B cell (primary cell): Measurements from ENCODE around the gene CMIP. TPM values are rescaled to one million over a fixed set of nuclear protein-coding genes. Genes with fewer than 3 reads are reported as not detected.

Experiments used
- ATAC-seq: fragments of 200-7000 bp; cut with Tn5 transposase; one replicate; pipeline ENCODE4 v1.10.0; 2021; ENCODE audit warnings: low read depth, mild to moderate bottlenecking, moderate number of reproducible peaks, moderate library complexity
- CTCF ChIA-PET: fragments of 350-600 bp; sonication (Branson Sonifier 250); formaldehyde crosslinking; loops from one replicate; lab custom pipeline; 2021; ENCODE audit warnings: antibody characterized with exemption, inconsistent platforms; lab: Charles Lee
- POLR2A ChIA-PET: fragments of 350-600 bp; sonication (Branson Sonifier 250); formaldehyde crosslinking; loops from one replicate; lab custom pipeline; 2021; ENCODE audit warnings: antibody characterized with exemption; lab: Charles Lee
- DNase-seq: peaks from one replicate; pipeline ENCODE4 v3.0.0; 2013
- H2AFZ ChIP-seq: 2 replicates; pipeline ENCODE4 v1.6.1; 2012; ENCODE audit warnings: mild to moderate bottlenecking, low read depth, low read length; ENCODE audit not compliant: insufficient read depth, poor library complexity, severe bottlenecking
- H3K27ac ChIP-seq, 2 donors: 1 replicate in 1 of 2; 2 replicates in 1 of 2; pipeline ENCODE4 v1.5.1; 2012 to 2013; ENCODE audit warnings: low read length in 2 of 2, mild to moderate bottlenecking in 2 of 2, moderate library complexity in 1 of 2
- H3K27me3 ChIP-seq, 4 experiments: fragments of 200-600 bp in 1 of 4; sonication (generic) in 1 of 4; replicated peaks in 1 of 4; 1 replicate in 2 of 4; 2 replicates in 2 of 4; pipeline versions ENCODE4 v1.6.1 to v1.7.0; 2013 to 2016; ENCODE audit warnings: low read length in 3 of 4, mild to moderate bottlenecking in 2 of 4, mixed read lengths in 1 of 4, moderate library complexity in 1 of 4; ENCODE audit not compliant: insufficient read depth in 4 of 4, control insufficient read depth in 3 of 4; ENCODE audit errors: control extremely low read depth in 1 of 4
- H3K36me3 ChIP-seq, 2 experiments: replicated peaks in 1 of 2; 1 replicate in 1 of 2; 2 replicates in 1 of 2; pipeline versions ENCODE4 v1.6.1 to v1.7.1; 2013; ENCODE audit warnings: low read length in 1 of 2; ENCODE audit not compliant: insufficient read depth in 2 of 2, control insufficient read depth in 1 of 2; ENCODE audit errors: control extremely low read depth in 1 of 2, extremely low read depth in 1 of 2
- H3K4me1 ChIP-seq, 2 donors: fragments of 200-600 bp in 1 of 2; sonication (generic) in 1 of 2; 1 replicate in 1 of 2; 2 replicates in 1 of 2; pipeline versions ENCODE4 v1.5.1 to v1.6.1; 2013 to 2017; ENCODE audit warnings: low read length in 2 of 2; ENCODE audit not compliant: control insufficient read depth in 2 of 2, insufficient read depth in 2 of 2
- H3K4me2 ChIP-seq: replicated peaks from 2 replicates; pipeline ENCODE3; 2012; ENCODE audit warnings: mild to moderate bottlenecking, low read depth, low read length; ENCODE audit not compliant: poor library complexity, severe bottlenecking
- H3K4me3 ChIP-seq, 5 experiments: fragments of 200-600 bp in 1 of 5; sonication (generic) in 1 of 5; 1 replicate in 3 of 5; 2 replicates in 2 of 5; pipeline versions ENCODE4 v1.5.1 to v1.7.0; 2011 to 2016; ENCODE audit warnings: low read length in 4 of 5, mild to moderate bottlenecking in 4 of 5, low read depth in 2 of 5, control low read depth in 1 of 5, moderate library complexity in 1 of 5; ENCODE audit not compliant: insufficient read depth in 1 of 5; ENCODE audit errors: control extremely low read depth in 1 of 5, extremely low read depth in 1 of 5
- H3K79me2 ChIP-seq: fragments of 200-600 bp; sonication (generic); one replicate; pipeline ENCODE4 v1.6.0; 2016; ENCODE audit warnings: low read length; ENCODE audit not compliant: control insufficient read depth, insufficient read depth
- H3K9ac ChIP-seq: fragments of 200-600 bp; sonication (generic); 2 replicates; pipeline ENCODE4 v1.6.1; 2017; ENCODE audit warnings: mild to moderate bottlenecking, low read length, moderate library complexity
- H3K9me3 ChIP-seq, 3 donors: one replicate each; pipeline versions ENCODE4 v1.6.1 to v1.7.1; 2013; ENCODE audit warnings: low read length in 2 of 3; ENCODE audit not compliant: control insufficient read depth in 2 of 3, insufficient read depth in 1 of 3; ENCODE audit errors: control extremely low read depth in 1 of 3
- H4K20me1 ChIP-seq: 2 replicates; pipeline ENCODE4 v1.6.0; 2012; ENCODE audit warnings: mild to moderate bottlenecking, low read length; ENCODE audit not compliant: insufficient read depth, control insufficient read depth, poor library complexity, severe bottlenecking
- H3K27ac Mint-ChIP-seq: one replicate; pipeline ENCODE4 v1.8.0; 2021; ENCODE audit warnings: mixed read lengths
- H3K27me3 Mint-ChIP-seq: one replicate; pipeline ENCODE4 v1.8.0; 2021; ENCODE audit warnings: mixed read lengths
- H3K4me1 Mint-ChIP-seq: one replicate; pipeline ENCODE4 v1.8.0; 2021; ENCODE audit warnings: mixed read lengths
- H3K4me3 Mint-ChIP-seq: one replicate; pipeline ENCODE4 v1.8.0; 2021; ENCODE audit warnings: mixed read lengths
- H3K9me3 Mint-ChIP-seq: one replicate; pipeline ENCODE4 v1.8.0; 2022; ENCODE audit warnings: mixed read lengths; ENCODE audit not compliant: insufficient read depth
- CTCF ChIP-seq: fragments of 200-600 bp; IDR thresholded peaks from one replicate; pipeline ENCODE4 v1.8.0; 2022; ENCODE audit warnings: antibody characterized with exemption, mild to moderate bottlenecking
- EZH2 ChIP-seq: IDR thresholded peaks from 2 replicates; pipeline ENCODE4 v1.6.1; 2012; ENCODE audit warnings: borderline replicate concordance, low read depth, mild to moderate bottlenecking, moderate library complexity, low read length; ENCODE audit not compliant: insufficient read depth, poor library complexity, severe bottlenecking
- WGBS: methylation state at CpG from one replicate; pipeline ENCODE4 v1.1.5; 2013; ENCODE audit warnings: missing lambda C conversion rate; ENCODE audit not compliant: insufficient coverage; 5-methylcytosine and 5-hydroxymethylcytosine counted together
- intact Hi-C: fragments of 100-400 bp; cut with micrococcal nuclease; formaldehyde crosslinking; loops from one replicate; pipeline ENCODE4 v1.10.0; 2022
- polyA plus RNA-seq: library from polyadenylated mRNA; depleted of rRNA; stranded (reverse); fragments of >200 nt; gene quantifications from 2 replicates; pipeline ENCODE4 v1.2.3, GENCODE V29; 2012
- total RNA-seq, 2 donors: library from RNA; stranded (reverse); fragments of 120-200 nt in 1 of 2; gene quantifications; 1 replicate in 1 of 2; 2 replicates in 1 of 2; pipeline versions ENCODE4 v1.2.3 to v1.2.4, GENCODE V29; 2013 to 2022

Gene CMIP
- total and polyA plus RNA-seq, 2 donors (not counting 1 experiment from before 2014, with no cell fraction given), result 27.1 to 155 TPM

- Histone ChIP-seq H2AFZ (no peak overlapping the region), H3K27me3 (no peaks in the 10 kb centered on the region), H3K9ac (no peak overlapping the region), H3K79me2 (peaks cover 100% of the 10 kb centered on the region), H3K4me2 (no peak overlapping the region), H3K4me3 (no peak overlapping the region), H3K27ac (no peak overlapping the region), H3K9me3 (peaks cover 0 to 8% (median 0%) of the 10 kb centered on the region in 3 donors), H3K4me1 (no peaks in the 10 kb centered on the region), H4K20me1 (peaks cover 99% of the 10 kb centered on the region), H3K36me3 (peaks cover 0 to 6% of the 10 kb centered on the region in 2 experiments)
- WGBS, result 85% methylated on average over 20 of the region's 20 CpGs
- Mint-ChIP-seq H3K9me3 (no peaks in the 10 kb centered on the region), H3K4me3 (no peak overlapping the region), H3K27ac (no peak overlapping the region), H3K27me3 (no peaks in the 10 kb centered on the region), H3K4me1 (peaks cover 40% of the 10 kb centered on the region)
- no peak for ATAC-seq
- DNase-seq, result no peak
- TF ChIP-seq EZH2, result no peak
- no peak for TF ChIP-seq CTCF
- POLR2A ChIA-PET, result no interaction called here
- intact Hi-C loops, result no loop called here
- CTCF ChIA-PET, result no interaction called here
Observed at GRCh38 chr16:81565321-81566028, 120.9 kb downstream of the CMIP start.
